ENCODE results near the gene GATA3.

GATA3 gene

GRCh38 chr10:8037941-8038894, 16.3 kb upstream of the GATA3 start:
- DNase-seq: no peak

- no peak for DNase-seq
Observed at GRCh38 chr10:8039321-8039881, 15.1 kb upstream of the GATA3 start.

GRCh38 chr10:8040651-8041050, 13.8 kb upstream of the GATA3 start:
- DNase-seq: no peak

GRCh38 chr10:8041284-8041991, 13.1 kb upstream of the GATA3 start:
- DNase-seq: no peak

- no peak for DNase-seq
Observed at GRCh38 chr10:8041992-8042720, 12.3 kb upstream of the GATA3 start.

- DNase-seq: no peak
Observed at GRCh38 chr10:8042721-8043568, 11.5 kb upstream of the GATA3 start.

GRCh38 chr10:8043569-8044306, 10.8 kb upstream of the GATA3 start:
- DNase-seq: no peak

- no peak for DNase-seq
Observed at GRCh38 chr10:8044331-8044907, 10.1 kb upstream of the GATA3 start.

GRCh38 chr10:8044908-8045725, 9.4 kb upstream of the GATA3 start:
- DNase-seq: no peak

- no peak for DNase-seq
Observed at GRCh38 chr10:8045726-8046494, 8.6 kb upstream of the GATA3 start.

- DNase-seq: no peak
Observed at GRCh38 chr10:8047452-8048280, 6.8 kb upstream of the GATA3 start.

GRCh38 chr10:8048281-8049008, 6.0 kb upstream of the GATA3 start:
- no peak for DNase-seq

GRCh38 chr10:8049045-8049864, 5.2 kb upstream of the GATA3 start:
- DNase-seq: no peak

GRCh38 chr10:8049865-8050555, 4.5 kb upstream of the GATA3 start:
- DNase-seq: no peak

GRCh38 chr10:8050556-8051108, 3.9 kb upstream of the GATA3 start:
- no peak for DNase-seq
